ENCODE measurements around the gene PFKM.
"Not testable (repeated sequence)": the region's sequence is repeated elsewhere in the genome, so short reads cannot be mapped to it uniquely, and the experiment has no call there.

Gene PFKM

GRCh38 chr12:48115957-48116356 is 3.2 kb upstream of the PFKM start:
- DNase-seq = no peak

- DNase-seq = peak in 1 of 2 experiments; percentile 8
Observed at GRCh38 chr12:48118284-48118871, 786 bp upstream of the PFKM start.

- no peak for DNase-seq
Observed at GRCh38 chr12:48119834-48120195, 651 bp downstream of the PFKM start.

- DNase-seq = no peak
Observed at GRCh38 chr12:48121522-48121921, 2.4 kb downstream of the PFKM start.

GRCh38 chr12:48122065-48122834 is 3.1 kb downstream of the PFKM start:
- no peak for DNase-seq

- DNase-seq = no peak
Observed at GRCh38 chr12:48123169-48123568, 4.0 kb downstream of the PFKM start.

- not testable (repeated sequence) for DNase-seq
Observed at GRCh38 chr12:48125542-48125941, 6.4 kb downstream of the PFKM start.

- DNase-seq = no peak
Observed at GRCh38 chr12:48125985-48126384, 6.8 kb downstream of the PFKM start.

- no peak for DNase-seq
Observed at GRCh38 chr12:48126953-48127630, 7.9 kb downstream of the PFKM start.

GRCh38 chr12:48128800-48129199 is 9.6 kb downstream of the PFKM start:
- DNase-seq = no peak

- no peak for DNase-seq
Observed at GRCh38 chr12:48129376-48129775, 10.2 kb downstream of the PFKM start.

- no peak for DNase-seq
Observed at GRCh38 chr12:48131517-48131916, 12.4 kb downstream of the PFKM start.

GRCh38 chr12:48132826-48133225 is 13.7 kb downstream of the PFKM start:
- DNase-seq = no peak

GRCh38 chr12:48135027-48135426 is 15.9 kb downstream of the PFKM start:
- DNase-seq = no peak

GRCh38 chr12:48142818-48143674 is 23.9 kb downstream of the PFKM start:
- no peak for DNase-seq

- no peak for DNase-seq
Observed at GRCh38 chr12:48143898-48144297, 24.7 kb downstream of the PFKM start.

- DNase-seq = no peak
Observed at GRCh38 chr12:48145981-48146380, 26.8 kb downstream of the PFKM start.

- DNase-seq = no peak
Observed at GRCh38 chr12:48151103-48151771, 32.1 kb downstream of the PFKM start.

- DNase-seq = not testable (repeated sequence)
Observed at GRCh38 chr12:48155786-48156185, 36.6 kb downstream of the PFKM start.

GRCh38 chr12:48156652-48157017 is 37.5 kb downstream of the PFKM start:
- no peak for DNase-seq

- DNase-seq = peak; percentile 95 to 99
Observed at GRCh38 chr12:48157018-48157888, 38.1 kb downstream of the PFKM start, which contains the start of gene ASB8. TSS of gene ASB8 (minus strand) at chr12:48157515. CDS start at chr12:48153496, 4,019 bp downstream.

Measured in NCI-H526 (cell line).